Neural cell (in vitro differentiated cells): ENCODE data around the gene ZNF787.

Experiments used
- EP300 ChIP-seq: fragments of 450-650 bp; conservative IDR thresholded peaks from 2 replicates; pipeline ENCODE4 v1.6.1; 2014; ENCODE audit warnings: antibody characterized with exemption, mild to moderate bottlenecking, moderate library complexity; ENCODE audit not compliant: poor library complexity, severe bottlenecking
- EZH2 ChIP-seq: fragments of 200-600, 300-800 bp; shearing (Covaris generic), sonication (generic); IDR thresholded peaks from 2 replicates; pipeline ENCODE4 v1.6.1; 2014; ENCODE audit warnings: antibody characterized with exemption, low read length, borderline replicate concordance, mild to moderate bottlenecking; ENCODE audit not compliant: insufficient read depth, poor library complexity, severe bottlenecking
- POLR2AphosphoS5 ChIP-seq: IDR thresholded peaks from 2 replicates; pipeline ENCODE4 v1.6.1; 2012
- REST ChIP-seq: IDR thresholded peaks from 2 replicates; pipeline ENCODE4 v1.6.1; 2012; ENCODE audit warnings: borderline replicate concordance
- TF ChIP-seq, protein P1 (sequence below): fragments of 450-650 bp; IDR thresholded peaks from 2 replicates; pipeline ENCODE4 v1.5.1; 2014; ENCODE audit warnings: antibody characterized with exemption, mild to moderate bottlenecking, moderate library complexity; ENCODE audit not compliant: poor library complexity, severe bottlenecking

GRCh38 chr19:56138069-56138468 is 17.0 kb upstream of the ZNF787 start:
- TF ChIP-seq POLR2AphosphoS5 = no peak
- TF ChIP-seq, protein P1, sequence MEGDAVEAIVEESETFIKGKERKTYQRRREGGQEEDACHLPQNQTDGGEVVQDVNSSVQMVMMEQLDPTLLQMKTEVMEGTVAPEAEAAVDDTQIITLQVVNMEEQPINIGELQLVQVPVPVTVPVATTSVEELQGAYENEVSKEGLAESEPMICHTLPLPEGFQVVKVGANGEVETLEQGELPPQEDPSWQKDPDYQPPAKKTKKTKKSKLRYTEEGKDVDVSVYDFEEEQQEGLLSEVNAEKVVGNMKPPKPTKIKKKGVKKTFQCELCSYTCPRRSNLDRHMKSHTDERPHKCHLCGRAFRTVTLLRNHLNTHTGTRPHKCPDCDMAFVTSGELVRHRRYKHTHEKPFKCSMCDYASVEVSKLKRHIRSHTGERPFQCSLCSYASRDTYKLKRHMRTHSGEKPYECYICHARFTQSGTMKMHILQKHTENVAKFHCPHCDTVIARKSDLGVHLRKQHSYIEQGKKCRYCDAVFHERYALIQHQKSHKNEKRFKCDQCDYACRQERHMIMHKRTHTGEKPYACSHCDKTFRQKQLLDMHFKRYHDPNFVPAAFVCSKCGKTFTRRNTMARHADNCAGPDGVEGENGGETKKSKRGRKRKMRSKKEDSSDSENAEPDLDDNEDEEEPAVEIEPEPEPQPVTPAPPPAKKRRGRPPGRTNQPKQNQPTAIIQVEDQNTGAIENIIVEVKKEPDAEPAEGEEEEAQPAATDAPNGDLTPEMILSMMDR = no peak
- no peak for TF ChIP-seq EZH2
- no peak for TF ChIP-seq REST
- TF ChIP-seq EP300 = no peak
